Articular chondrocyte of knee joint (primary cell): ENCODE data around the gene C1QTNF9. TPM values are rescaled to one million over a fixed set of nuclear protein-coding genes. Genes with fewer than 3 reads are reported as not detected.

Experiments
- total RNA-seq: library from RNA; depleted of rRNA; stranded (reverse); fragments of >200 nt; gene quantifications from 2 replicates; pipeline ENCODE4 v1.2.3, GENCODE V29; 2012

C1QTNF9 gene
- under 0.01 TPM in 1 of 2 replicates, not detected in the other for total RNA-seq

GRCh38 chr13:24309300-24309699 lies at the start of gene C1QTNF9:
Gene C1QTNF9, plus strand, starts transcription at chr13:24309580. Its CDS starts 6,424 bp downstream, at chr13:24316004.

Other genes with a start within 250 kb of the C1QTNF9 start
- gene SPATA13, start 148.9 kb upstream of the C1QTNF9 start, total RNA-seq = 11.0 and 13.6 TPM in 2 replicates
- gene PARP4, start 203.2 kb downstream of the C1QTNF9 start, total RNA-seq = 65.3 and 71.6 TPM in 2 replicates